Left lobe of liver (tissue), 2 donors: ENCODE data around the gene IL17F. TPM values are rescaled to one million over a fixed set of nuclear protein-coding genes. Genes with fewer than 3 reads are reported as not detected.
A peak's percentile ranks its signal among the peaks of the same experiment; 100 is the strongest.
"Not testable (repeated sequence)": the region's sequence is repeated elsewhere in the genome, so short reads cannot be mapped to it uniquely, and the experiment has no call there.

Experiments
- ATAC-seq: fragments of 200-7000 bp; cut with Tn5 transposase; one replicate; pipeline ENCODE4 v1.9.1; 2020; ENCODE audit warnings: mild to moderate bottlenecking, moderate library complexity
- DNase-seq: peaks from one replicate; pipeline ENCODE4 v3.0.0-alpha.2; 2020; ENCODE audit warnings: low spot score
- total RNA-seq: library from RNA; stranded (reverse); gene quantifications from one replicate; pipeline ENCODE4 v1.2.1, GENCODE V29; 2021
- donor health status: DM: no; HTN: no; CAD: no; lungs with moderate emphysema.
- donor health status: DM: no; HTN: yes; CAD: no.

Gene IL17F
- total RNA-seq, 1 donor from 2014 or later = not detected

DNA sequence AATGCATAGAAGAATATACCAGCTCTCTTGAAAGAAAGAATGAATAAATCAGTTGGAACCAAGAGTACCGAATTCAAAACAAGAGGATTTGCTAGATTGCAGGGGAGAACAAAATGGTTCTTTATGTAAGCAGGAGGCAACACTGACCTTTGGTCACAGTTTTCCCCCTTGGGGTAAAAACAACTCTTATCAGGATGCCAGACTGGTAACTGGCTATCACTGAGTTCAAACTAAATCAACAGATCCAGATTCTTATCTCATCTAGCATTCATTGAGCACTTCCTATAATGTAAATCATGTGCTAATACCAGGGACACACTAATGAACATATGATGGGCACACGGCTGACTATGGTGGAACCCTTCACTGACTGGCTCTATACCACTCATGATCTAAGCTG is 4.8 kb upstream of the IL17F start:
- no peak for DNase-seq
- no peak for ATAC-seq

DNA sequence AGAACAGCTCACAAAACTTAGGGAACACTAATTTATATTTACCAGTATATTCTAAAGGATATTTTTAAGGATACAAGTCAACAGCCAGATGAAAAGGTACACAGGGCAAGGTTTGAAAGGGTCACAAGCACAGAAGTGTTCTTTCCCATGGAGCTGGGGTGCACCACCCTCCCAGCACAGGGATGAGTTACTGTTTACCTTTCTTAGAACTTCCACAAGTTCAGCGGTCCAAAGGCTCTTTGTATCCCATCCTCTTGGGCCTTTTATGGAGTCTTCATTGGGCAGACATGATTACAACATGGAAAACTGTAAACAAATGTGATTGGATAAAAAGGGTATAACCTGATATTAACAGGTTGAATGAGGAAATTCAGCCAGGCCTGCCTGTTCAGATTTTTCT is 1.1 kb upstream of the IL17F start:
- no peak for ATAC-seq
- no peak for DNase-seq

DNA sequence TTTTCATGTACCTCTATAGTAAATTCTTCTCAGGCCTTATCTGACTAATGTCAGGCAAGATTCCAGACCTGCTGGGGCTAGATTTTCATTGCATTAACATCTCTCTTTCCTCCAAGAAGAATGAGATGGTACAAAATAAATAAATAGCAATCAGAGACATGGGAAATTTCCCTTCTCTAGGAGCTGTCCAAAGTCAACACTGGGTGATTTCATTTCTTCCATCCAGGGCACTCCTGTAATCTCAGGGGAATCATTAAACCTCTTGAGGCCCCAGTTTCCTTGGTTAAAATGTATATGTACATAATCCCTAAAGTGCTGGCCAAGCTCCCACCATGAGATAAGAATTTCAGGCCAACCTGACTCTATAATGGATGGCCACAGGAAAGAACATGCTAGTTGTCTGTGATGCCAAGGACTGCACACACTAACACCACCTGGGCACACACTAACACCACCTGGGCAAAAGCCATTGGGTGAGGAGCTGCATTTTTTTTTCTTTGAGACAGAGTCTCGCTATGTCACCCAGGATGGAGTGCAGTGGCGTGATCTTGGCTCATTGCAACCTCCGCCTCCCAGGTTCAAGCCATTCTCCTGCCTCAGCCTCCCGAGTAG is 912 bp downstream of the IL17F start:
- DNase-seq (no peak), ATAC-seq (no peak)

DNA sequence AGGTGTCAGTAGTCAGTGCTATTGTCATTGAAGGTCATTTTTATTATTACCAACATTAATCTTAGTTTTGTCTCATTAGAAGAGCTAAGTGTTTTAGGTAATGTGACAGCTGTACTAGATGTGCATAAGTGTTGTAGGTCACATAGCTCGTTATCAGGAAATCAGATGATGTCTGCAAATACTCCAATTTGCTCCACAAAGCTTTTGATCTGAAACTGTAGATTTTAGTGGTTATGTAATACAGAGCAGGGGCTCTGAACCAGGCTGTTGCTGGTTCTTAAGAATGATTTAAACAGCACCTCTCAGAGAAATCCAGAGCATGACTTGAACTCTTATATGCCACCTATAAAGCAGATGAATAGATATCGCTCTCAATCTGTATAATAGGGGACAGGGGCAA is 2.5 kb downstream of the IL17F start:
- no peak for ATAC-seq
- DNase-seq = no peak

DNA sequence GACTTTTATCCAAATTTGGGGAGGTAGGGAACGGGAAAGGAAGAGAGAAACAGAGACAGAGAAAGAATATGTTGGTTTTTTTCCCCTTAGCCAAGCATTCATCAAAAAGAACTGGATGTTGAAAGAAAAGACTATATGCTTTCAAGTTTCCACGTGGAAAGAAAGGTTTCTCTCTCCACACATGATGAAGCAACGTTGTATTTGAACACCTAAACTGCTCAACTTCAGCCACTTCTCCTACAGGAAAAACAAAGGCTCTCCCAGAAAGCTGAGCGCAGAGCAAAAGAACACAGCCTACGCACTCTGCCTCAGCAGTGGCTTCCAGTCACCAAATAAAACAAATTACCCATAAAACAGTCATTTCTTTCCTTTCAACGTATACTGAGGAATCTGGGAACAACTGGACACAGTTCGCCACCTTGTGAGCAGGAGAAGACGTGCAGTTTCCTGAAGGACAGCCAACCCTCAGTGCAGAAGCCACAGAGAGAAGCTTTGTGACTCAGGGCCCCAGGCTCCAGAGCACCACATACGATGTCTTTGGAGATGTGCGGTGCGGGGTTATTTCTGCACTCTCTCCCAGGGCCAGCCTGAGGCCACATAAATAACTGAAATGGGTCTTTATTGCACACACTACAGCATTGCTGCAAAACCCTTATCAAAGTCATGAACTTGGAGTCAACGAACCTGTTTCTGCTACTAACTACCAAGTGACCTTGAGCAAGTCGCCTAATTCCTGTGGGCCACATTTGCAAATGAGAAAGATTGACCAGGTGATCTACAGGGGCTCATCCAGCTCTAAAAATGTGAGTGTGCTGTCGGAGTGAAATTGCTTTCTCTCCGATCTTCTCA is 10.1 kb downstream of the IL17F start:
- DNase-seq (peak; percentile 46), ATAC-seq (peak; percentile 98)

DNA sequence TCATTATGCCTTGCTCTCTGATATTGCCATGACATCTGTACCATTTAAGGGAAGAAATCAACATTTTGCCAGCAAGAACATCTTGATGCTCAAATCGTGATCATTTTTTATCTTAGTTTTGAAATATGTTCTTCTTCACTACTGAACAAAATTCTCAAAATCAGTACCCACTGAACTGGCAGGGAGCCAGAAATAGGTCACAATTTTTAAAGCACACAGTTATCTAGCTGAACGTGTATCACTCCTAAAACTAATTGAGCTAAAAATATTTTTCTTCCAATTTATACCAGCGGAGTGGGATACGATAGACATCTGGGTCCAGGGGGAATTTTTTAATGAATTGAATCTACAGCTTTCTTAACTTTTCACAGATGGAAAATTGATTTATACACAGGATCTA is 11.3 kb downstream of the IL17F start:
- DNase-seq (no peak), ATAC-seq (no peak)

DNA sequence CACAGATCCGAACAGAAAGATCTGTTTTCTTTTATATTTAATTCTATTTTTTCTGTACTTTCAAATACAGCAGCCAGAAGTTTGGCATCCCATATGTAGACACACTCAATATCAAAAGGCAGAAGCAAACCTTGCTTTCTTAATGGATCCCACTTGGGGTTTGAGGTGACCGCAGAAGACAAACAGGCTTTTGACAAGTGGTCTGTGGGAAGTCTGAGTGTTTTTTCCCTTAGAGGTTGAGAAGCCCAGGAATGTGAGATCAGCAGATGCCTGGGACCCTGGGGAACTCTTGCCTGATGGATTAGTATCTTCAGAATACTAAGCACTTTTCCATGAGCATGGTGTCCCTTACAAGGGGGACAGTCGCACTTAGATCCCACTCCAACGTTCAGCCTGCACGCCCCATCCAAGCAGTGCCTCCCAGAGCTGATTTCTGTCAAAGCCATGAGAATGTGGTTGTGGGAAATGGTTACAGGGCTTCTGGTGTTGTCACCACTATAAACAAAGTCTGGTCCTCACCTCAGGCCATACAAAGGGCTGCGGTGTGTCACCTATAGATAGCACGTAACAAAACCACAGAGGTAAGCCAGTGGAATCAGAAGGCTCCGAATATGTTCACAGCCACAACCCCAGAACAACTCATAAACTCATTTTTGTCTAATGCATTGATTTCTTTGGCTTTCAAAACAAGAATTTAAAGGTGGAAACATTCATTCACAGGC is 12.7 kb downstream of the IL17F start:
- ATAC-seq = no peak
- no peak for DNase-seq

DNA sequence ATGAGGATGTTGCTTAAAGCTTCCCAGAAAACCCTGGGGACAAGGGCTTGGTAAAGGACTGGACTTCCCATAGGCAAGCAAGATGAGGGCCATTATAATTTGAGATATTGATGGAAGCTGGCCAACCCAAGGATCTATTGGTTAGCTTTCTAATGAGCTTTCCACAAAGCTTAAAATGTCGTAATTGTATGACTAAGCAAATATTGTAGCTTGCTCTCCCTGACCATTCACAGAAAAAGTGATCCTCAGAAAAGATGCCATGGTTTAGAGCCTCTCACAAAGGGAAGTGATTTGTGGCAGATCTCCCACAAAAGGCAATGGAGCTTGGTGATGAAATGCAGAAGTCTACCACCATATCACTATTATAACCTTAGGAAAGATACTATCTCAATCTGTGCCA is 13.6 kb downstream of the IL17F start:
- DNase-seq (no peak), ATAC-seq (no peak)

DNA sequence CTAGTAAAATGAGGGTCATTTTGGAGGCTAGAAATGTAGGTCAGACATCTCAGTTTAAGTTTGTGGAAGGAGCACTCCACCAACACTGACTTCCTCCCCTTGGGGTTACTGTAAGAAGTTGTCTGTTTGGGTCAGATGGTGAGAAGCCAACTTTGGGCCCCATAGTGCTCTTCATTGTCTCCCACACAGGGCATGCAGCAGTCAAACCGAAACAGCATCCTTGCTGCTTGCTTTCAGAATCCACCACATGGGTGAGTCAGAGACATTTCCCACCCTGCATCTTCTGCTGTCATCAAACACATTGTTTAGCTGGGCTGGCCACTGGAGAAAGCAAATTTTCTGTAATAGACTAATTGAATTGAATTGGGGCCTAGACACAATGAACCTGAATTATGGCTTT is 16.8 kb downstream of the IL17F start:
- ATAC-seq (no peak), DNase-seq (no peak)

DNA sequence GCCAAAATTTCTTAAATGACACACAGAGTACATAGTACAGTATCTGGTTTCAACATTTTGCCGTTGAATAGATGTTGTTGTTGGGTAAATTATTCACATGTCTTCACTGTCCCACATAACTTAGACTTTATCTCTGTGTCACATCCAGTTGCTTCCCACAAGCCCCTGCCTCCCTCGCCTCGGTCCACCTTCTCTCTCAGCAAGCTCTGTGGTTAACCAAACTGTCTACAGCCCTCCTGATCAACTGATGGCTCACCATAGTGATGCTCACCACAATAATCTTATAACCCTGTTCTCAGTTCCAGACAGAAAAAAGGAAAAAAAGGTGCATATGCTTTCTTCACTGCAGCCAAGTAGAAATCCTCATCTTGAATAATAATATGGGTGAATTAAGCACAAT is 23.0 kb downstream of the IL17F start:
- no peak for DNase-seq
- ATAC-seq = no peak

DNA sequence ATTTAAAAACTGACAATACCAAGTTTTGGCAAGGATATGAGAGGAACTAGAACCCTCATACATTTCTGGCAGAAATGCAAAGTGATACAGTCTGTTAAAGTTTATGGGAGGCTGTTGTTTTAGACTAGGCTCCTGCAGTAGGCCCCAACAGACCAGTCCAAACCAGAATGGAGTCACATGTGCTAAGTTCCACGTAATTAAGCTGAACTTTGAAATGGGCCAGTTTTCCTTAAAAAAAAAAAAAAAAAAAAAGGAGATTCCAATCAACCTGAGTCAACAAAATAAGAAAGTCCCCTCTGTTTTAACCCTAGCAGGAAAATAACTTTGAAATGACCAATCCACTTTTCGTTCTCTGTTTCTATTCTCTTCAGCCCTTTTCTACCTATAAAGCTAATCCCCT is 26.5 kb downstream of the IL17F start:
- DNase-seq = no peak
- ATAC-seq = no peak

DNA sequence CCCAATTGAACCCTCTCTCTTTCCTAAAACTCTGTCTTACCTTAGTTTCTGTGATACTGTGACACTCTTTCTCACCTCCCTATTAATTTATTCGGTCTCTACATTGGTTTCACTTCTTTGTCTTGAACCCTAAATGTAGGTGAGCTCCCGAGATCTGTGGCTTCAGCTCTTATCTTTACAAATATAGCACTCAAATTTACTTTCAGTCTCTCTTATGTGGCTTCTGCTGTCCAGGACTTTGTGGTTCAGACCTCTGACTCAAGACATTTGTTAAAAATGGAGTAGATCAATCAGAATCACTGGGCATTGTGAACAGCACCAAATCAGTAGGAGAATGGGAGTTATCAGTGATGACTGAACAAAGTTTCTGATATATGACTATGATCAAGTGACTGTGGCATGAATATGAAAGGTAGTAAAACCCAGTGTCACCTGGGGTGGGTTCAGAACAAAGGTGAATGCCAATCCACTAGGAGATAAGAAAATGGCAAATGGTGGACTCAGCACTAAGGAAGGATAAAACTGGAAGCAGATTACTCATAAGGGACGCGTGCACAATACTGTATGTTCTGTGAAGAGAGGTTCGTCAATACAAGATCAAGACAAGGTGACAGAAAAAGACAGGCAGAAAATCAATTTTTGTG is 27.2 kb downstream of the IL17F start:
- DNase-seq = no peak
- no peak for ATAC-seq

DNA sequence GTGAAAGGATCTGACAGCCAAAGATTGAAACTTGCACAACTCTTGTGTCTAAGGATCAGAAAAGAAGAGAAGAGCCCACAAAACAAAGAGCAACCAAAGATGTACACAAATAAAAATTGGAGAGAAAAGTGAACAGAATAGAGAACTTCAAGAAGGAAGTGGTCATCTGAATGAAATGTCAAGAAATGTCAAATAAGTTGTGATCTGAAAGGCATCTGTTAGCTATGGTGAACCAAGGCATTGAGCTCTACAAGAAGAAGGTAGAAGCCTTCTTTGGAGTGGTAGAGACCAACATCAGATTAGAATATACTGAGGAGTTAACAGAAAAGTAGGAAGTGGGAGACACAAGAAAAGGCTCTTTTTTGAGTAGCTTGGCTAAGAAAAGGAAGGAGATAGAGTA is 28.5 kb downstream of the IL17F start:
- DNase-seq (no peak), ATAC-seq (no peak)

DNA sequence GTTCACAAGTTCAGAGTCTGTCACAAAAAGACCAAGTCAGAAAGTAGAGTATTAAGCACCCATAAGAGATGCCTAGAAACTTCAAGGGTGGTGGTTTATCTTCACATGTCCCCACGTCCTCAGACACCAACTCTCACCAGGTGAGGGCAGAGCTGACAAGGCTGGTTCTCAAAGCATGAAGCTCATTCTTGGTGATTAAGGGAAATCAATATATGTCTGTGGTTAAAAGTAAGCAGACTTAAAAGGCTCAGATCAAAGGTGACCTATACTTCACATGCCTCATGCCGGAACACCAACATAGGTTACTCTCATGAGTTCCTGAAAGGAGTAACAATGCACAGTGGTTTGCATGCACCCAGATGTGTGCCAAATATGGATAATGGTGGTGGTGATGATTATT is 31.2 kb downstream of the IL17F start:
- ATAC-seq (no peak), DNase-seq (no peak)

DNA sequence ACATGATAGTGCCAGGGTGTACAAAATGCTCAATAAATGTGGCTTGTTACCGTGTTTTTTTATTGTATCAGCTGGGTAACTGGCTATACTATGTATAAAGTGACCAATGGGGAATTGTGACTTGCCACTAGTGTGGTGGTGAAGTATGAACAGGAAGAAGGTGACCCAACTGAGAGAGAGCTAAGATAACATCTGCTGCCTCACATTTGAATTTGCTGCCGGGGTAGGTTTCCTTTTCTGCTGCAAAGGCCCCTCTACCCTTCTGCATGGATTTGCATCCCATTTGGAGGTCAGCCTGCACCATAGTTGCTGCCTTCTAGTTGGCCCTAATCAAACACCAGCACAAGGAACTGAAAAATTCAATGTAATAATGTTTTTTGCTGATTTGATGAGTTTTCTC is 34.1 kb downstream of the IL17F start:
- no peak for ATAC-seq

DNA sequence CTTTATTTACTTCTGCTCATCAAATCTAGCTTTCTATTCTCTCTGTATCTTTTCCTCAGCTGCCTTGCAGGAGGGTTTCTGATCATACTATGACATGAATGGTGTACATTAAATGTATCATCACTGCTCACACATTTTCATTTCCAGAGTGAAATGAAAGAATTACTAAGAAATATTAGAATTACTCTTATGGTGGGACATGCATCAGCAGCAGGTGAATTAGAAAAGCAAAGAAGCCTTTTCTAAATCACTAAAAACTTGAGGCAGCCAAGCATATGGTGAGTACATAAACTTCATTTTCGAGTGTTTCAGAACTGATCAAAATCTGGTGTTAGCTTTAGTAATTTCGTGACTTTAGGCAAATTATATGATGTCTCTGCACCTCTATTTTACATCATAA is 34.5 kb downstream of the IL17F start:
- ATAC-seq = no peak
- DNase-seq = no peak

More for the DNA sequence above, 34.1 kb downstream of the IL17F start:
- DNase-seq = no peak

DNA sequence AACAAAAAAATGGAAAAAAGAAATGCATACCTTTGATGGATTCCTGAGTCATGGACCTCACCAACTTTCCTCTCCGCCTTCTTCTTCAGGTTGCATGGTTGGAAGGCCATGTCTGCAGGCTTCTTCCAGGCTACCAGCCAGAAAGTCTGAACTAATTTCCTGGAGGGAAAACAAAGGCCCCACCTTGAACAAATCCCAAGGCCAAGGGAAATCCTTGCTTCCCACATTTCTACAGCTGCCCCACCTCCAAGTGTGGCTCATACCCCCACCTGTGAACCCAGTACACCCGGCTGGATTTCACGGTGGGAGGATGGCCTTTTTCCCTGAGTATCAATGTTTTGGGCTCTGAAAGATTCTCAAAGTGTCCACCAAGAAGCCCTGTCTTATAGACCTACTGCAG is 35.7 kb downstream of the IL17F start:
- DNase-seq (no peak), ATAC-seq (no peak)

DNA sequence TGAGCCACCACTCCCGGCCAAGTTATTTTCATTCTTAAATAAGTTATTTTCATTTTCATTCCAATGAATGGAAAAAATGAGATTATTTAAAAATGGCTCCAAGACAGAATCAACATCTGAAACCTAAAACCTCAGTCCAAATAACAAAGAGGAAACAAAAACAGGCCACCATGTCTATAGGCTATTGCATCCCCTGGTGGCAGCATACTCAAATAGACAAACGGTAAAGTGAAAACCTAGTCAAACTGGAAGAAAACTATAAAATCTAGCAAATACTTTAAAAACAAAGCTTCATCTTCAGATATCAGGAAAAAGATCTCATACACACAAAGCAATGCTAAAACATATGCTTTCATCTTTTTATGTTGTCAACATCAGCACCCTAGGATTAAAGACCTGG is 37.2 kb downstream of the IL17F start:
- ATAC-seq (no peak), DNase-seq (no peak)

DNA sequence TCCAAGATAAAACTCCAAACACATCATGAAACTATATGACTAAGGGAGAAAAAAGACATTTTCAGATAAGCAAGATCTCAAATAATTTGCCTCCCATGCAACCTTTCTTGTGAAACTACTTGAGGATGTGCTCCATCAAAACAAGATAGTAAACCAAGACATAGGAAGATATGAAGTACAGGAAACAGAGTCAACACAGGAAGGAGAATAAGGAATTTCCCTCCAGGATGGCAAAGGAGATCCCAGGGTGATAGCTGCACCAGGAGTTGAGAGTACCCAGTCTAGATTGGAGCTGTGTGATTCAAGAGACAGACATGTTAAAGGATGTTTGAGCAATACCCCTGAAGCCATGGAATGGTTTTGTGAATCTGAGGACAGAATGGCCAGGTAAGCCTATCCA is 42.8 kb downstream of the IL17F start:
- ATAC-seq (no peak), DNase-seq (no peak)

DNA sequence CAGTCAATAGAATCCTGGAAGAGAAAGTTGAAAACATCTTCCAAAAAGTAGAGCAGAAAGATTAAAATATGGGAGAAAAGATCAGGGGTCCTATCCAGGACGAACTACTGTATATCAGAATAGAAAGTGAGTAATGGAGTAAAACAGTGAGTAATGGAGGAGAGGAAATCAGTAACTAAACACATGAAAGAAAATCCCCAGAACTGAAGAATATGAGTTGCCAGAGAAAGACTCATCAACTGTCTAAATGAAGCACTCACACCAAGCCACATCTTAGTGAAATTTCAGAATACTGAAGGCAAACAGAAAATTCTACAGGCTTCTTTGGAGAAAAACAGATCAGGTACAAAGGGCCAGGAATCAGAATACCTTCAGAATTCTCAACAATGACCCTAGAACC is 43.3 kb downstream of the IL17F start:
- ATAC-seq (no peak), DNase-seq (no peak)

DNA sequence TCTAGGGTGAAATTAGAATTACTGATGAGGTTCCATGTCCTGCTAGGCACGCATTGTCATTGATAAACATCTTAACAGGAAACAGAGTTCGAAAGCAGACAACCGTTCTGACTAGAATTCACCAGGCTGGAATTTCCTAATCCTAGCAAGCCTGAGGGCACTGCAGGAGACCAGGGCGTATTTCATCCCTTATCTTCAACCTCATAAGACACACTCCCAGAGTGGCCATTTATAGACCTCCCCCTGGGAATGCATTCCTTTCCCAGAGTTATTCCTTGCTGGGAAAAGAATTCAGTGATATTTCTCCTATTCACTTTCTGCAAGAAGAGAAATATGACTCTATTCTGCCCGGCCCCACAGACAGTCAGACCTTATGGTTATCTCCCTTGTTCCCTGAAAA is 44.2 kb downstream of the IL17F start:
- DNase-seq, ATAC-seq: not testable (repeated sequence)

DNA sequence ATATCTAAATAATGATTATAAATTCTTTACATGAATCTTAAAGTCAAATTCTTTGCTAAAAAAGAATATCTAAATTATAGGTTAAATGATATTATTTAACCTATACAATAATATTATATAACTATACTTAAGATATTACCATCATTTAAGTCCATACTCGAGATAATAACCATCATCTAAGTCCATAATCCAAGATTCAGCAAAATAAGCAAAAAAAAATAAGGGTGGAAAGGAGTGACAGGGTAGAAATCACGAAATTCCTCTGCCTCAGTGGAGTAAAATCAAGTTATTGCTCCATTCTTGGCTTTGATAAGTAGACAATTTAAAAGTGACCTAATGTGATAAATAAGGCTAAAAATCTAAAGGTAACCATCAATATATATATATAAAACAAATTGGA is 48.4 kb downstream of the IL17F start:
- ATAC-seq (no peak), DNase-seq (no peak)
